Activated CD4-positive, CD25-positive, alpha-beta regulatory T cell treated with anti-CD3 and anti-CD28 coated beads, Interleukin-2, amount 50 U/mL, for 24 hours (primary cell): ENCODE measurements around the gene MADD.

Source experiments
- ATAC-seq, 2 donors: fragments of 150-1000 bp; cut with Tn5 transposase; one replicate each; pipeline ENCODE4 v1.10.0; 2021; ENCODE audit warnings: mild to moderate bottlenecking in 1 of 2, moderate library complexity in 1 of 2

MADD gene

GRCh38 chr11:47342036-47342803 is 72.3 kb downstream of the MADD start:
- ATAC-seq = no peak

GRCh38 chr11:47342854-47343253 is 72.9 kb downstream of the MADD start:
- no peak for ATAC-seq

GRCh38 chr11:47345890-47346563 is 76.1 kb downstream of the MADD start:
- no peak for ATAC-seq

GRCh38 chr11:47347137-47347536 is 77.2 kb downstream of the MADD start:
- no peak for ATAC-seq

GRCh38 chr11:47348131-47348802 is 78.3 kb downstream of the MADD start:
- ATAC-seq = no peak

GRCh38 chr11:47348859-47349258 is 78.9 kb downstream of the MADD start:
- ATAC-seq = no peak

GRCh38 chr11:47349521-47350095 is 79.7 kb downstream of the MADD start:
- no peak for ATAC-seq

GRCh38 chr11:47350315-47350714 is 80.4 kb downstream of the MADD start:
- ATAC-seq = no peak

- no peak for ATAC-seq
These were observed 81.5 kb downstream of the MADD start for GRCh38 chr11:47351156-47352126.

- ATAC-seq = no peak
These were observed 82.6 kb downstream of the MADD start, which contains the start of gene MYBPC3 for GRCh38 chr11:47352556-47352955. TSS of gene MYBPC3 (minus strand) at chr11:47352702. CDS start at chr11:47352647, 55 bp downstream.

GRCh38 chr11:47353978-47354774 is 84.2 kb downstream of the MADD start:
- ATAC-seq = no peak

GRCh38 chr11:47354913-47355282 is 85.0 kb downstream of the MADD start:
- ATAC-seq = no peak

GRCh38 chr11:47355283-47356128 is 85.6 kb downstream of the MADD start:
- ATAC-seq = no peak

- no peak for ATAC-seq
These were observed 86.4 kb downstream of the MADD start for GRCh38 chr11:47356129-47356997.

- ATAC-seq = no peak
These were observed 87.0 kb downstream of the MADD start for GRCh38 chr11:47356998-47357329.

GRCh38 chr11:47357985-47358730 is 88.2 kb downstream of the MADD start:
- ATAC-seq = no peak

GRCh38 chr11:47358731-47359051 is 88.8 kb downstream of the MADD start:
- ATAC-seq = no peak

- no peak for ATAC-seq
These were observed 89.2 kb downstream of the MADD start for GRCh38 chr11:47359162-47359561.

- no peak for ATAC-seq
These were observed 89.7 kb downstream of the MADD start for GRCh38 chr11:47359586-47359985.
